Activated naive CD4-positive, alpha-beta T cell treated with Interleukin-2 at 50 U/mL for 16 hours (primary cell): ENCODE measurements around the gene TMEM120A.

Source experiments
- DNase-seq: peaks from one replicate; pipeline ENCODE4 v3.0.0-alpha.2; 2020

Gene TMEM120A

GRCh38 chr7:75957021-75957736 lies 37.2 kb downstream of the TMEM120A start:
- DNase-seq, result no peak

GRCh38 chr7:75955331-75955955 lies 39.0 kb downstream of the TMEM120A start:
- DNase-seq, result no peak

- DNase-seq, result no peak
Observed at GRCh38 chr7:75953931-75954330, 40.5 kb downstream of the TMEM120A start.

GRCh38 chr7:75953431-75953830 lies 41.0 kb downstream of the TMEM120A start:
- DNase-seq, result no peak

GRCh38 chr7:75951506-75951905 lies 42.9 kb downstream of the TMEM120A start:
- DNase-seq, result no peak

- no peak for DNase-seq
Observed at GRCh38 chr7:75950111-75950681, 44.2 kb downstream of the TMEM120A start.

- no peak for DNase-seq
Observed at GRCh38 chr7:75948179-75948578, 46.2 kb downstream of the TMEM120A start.

GRCh38 chr7:75946207-75946855 lies 48.1 kb downstream of the TMEM120A start:
- DNase-seq, result no peak

- DNase-seq, result no peak
Observed at GRCh38 chr7:75945297-75946168, 48.9 kb downstream of the TMEM120A start.

GRCh38 chr7:75944507-75944906 lies 49.9 kb downstream of the TMEM120A start:
- DNase-seq, result no peak

GRCh38 chr7:75943864-75944263 lies 50.5 kb downstream of the TMEM120A start:
- no peak for DNase-seq

GRCh38 chr7:75938921-75939320 lies 55.5 kb downstream of the TMEM120A start:
- DNase-seq, result no peak

GRCh38 chr7:75937958-75938786 lies 56.2 kb downstream of the TMEM120A start:
- no peak for DNase-seq
